Measurements from ENCODE around the gene TMEM115. TPM values are rescaled to one million over a fixed set of nuclear protein-coding genes. Genes with fewer than 3 reads are reported as not detected.

TMEM115 gene
- total RNA-seq, 1 experiment from 2014 or later = 17.3 TPM

GRCh38 chr3:50340448-50341329, 18.6 kb downstream of the TMEM115 start, which contains the start of gene RASSF1:
Gene RASSF1, minus strand, starts transcription at chr3:50340836. Its CDS starts 31 bp downstream, at chr3:50340805.
- CTCF ChIA-PET = no interaction called here
- POLR2A ChIA-PET (ENCODE audit: low non-redundant PET) = no interaction called here
- no TSS peak for BruUV-seq (replicated peaks)
- H3K36me3 ChIP-seq (ENCODE audit: insufficient read depth, low read length, poor library complexity, severe bottlenecking) = no peaks in the 10 kb centered on the region
- H3K27me3 ChIP-seq (replicated peaks; ENCODE audit: insufficient read depth, low read depth, low read length, poor library complexity) = no peaks in the 10 kb centered on the region
- no peaks in the 10 kb centered on the region for H3K9me3 ChIP-seq (ENCODE audit: low read depth, low read length, poor library complexity, severe bottlenecking)
- H3K27ac ChIP-seq (ENCODE audit: low read depth, low read length, poor library complexity, severe bottlenecking) = no peak within 1 kb of the TSS
- H3K4me3 ChIP-seq (ENCODE audit: low read depth, low read length, poor library complexity, severe bottlenecking) = no peak within 1 kb of the TSS
- intact Hi-C loops (cut with micrococcal nuclease; ENCODE audit: unreplicated experiment) = no loop called here
- TF ChIP-seq CTCF (conservative IDR thresholded peaks at IDR 0.05; ENCODE audit: low read depth, low read length) = no peak
- no peak for TF ChIP-seq EZH2 (IDR thresholded peaks at IDR 0.05; ENCODE audit: borderline replicate concordance, low read depth, low read length, poor library complexity, severe bottlenecking)
- peaks cover 2% of the 10 kb centered on the region for H3K4me1 ChIP-seq (ENCODE audit: insufficient read depth, low read length, poor library complexity, severe bottlenecking)
- DNase-seq (ENCODE audit: low spot score) = no peak

- no TSS peak for BruUV-seq (replicated peaks)
- Histone ChIP-seq H3K9me3 (ENCODE audit: low read depth, low read length, poor library complexity, severe bottlenecking) (no peaks in the 10 kb centered on the region), H3K27ac (ENCODE audit: low read depth, low read length, poor library complexity, severe bottlenecking) (no peak overlapping the region), H3K36me3 (ENCODE audit: insufficient read depth, low read length, poor library complexity, severe bottlenecking) (no peaks in the 10 kb centered on the region), H3K4me1 (ENCODE audit: insufficient read depth, low read length, poor library complexity, severe bottlenecking) (no peaks in the 10 kb centered on the region), H3K4me3 (ENCODE audit: low read depth, low read length, poor library complexity, severe bottlenecking) (no peak overlapping the region), H3K27me3 (replicated peaks; ENCODE audit: insufficient read depth, low read depth, low read length, poor library complexity) (no peaks in the 10 kb centered on the region)
- no peak for TF ChIP-seq CTCF (conservative IDR thresholded peaks at IDR 0.05; ENCODE audit: low read depth, low read length)
- TF ChIP-seq EZH2 (IDR thresholded peaks at IDR 0.05; ENCODE audit: borderline replicate concordance, low read depth, low read length, poor library complexity, severe bottlenecking) = no peak
- intact Hi-C loops (cut with micrococcal nuclease; ENCODE audit: unreplicated experiment) = no loop called here
- CTCF ChIA-PET = no interaction called here
- no peak for DNase-seq (ENCODE audit: low spot score)
- POLR2A ChIA-PET (ENCODE audit: low non-redundant PET) = no interaction called here
These were observed 19.2 kb downstream of the TMEM115 start for GRCh38 chr3:50340147-50340447.

- Histone ChIP-seq H3K9me3 (ENCODE audit: low read depth, low read length, poor library complexity, severe bottlenecking) (no peaks in the 10 kb centered on the region), H3K4me3 (ENCODE audit: low read depth, low read length, poor library complexity, severe bottlenecking) (no peak overlapping the region), H3K27ac (ENCODE audit: low read depth, low read length, poor library complexity, severe bottlenecking) (no peak overlapping the region), H3K27me3 (replicated peaks; ENCODE audit: insufficient read depth, low read depth, low read length, poor library complexity) (no peaks in the 10 kb centered on the region), H3K4me1 (ENCODE audit: insufficient read depth, low read length, poor library complexity, severe bottlenecking) (no peaks in the 10 kb centered on the region), H3K36me3 (ENCODE audit: insufficient read depth, low read length, poor library complexity, severe bottlenecking) (no peaks in the 10 kb centered on the region)
- no peak for DNase-seq (ENCODE audit: low spot score)
- no TSS peak for BruUV-seq (replicated peaks)
- POLR2A ChIA-PET (ENCODE audit: low non-redundant PET) = no interaction called here
- intact Hi-C loops (cut with micrococcal nuclease; ENCODE audit: unreplicated experiment) = no loop called here
- CTCF ChIA-PET = no interaction called here
- TF ChIP-seq CTCF (conservative IDR thresholded peaks at IDR 0.05; ENCODE audit: low read depth, low read length) (no peak), EZH2 (IDR thresholded peaks at IDR 0.05; ENCODE audit: borderline replicate concordance, low read depth, low read length, poor library complexity, severe bottlenecking) (no peak)
These were observed 19.7 kb downstream of the TMEM115 start for GRCh38 chr3:50339485-50340146.
